Body of pancreas (tissue), 4 donors: Measurements from ENCODE around the gene GALNTL6.

ENCODE experiments used
- CTCF ChIP-seq, 7 experiments: fragments of 450-650 bp in 4 of 7; fragments of 200-600 bp in 3 of 7; sonication (generic) in 3 of 7; IDR thresholded peaks; one replicate each; pipeline ENCODE4 v1.5.1; 2016 to 2019; ENCODE audit warnings: antibody characterized with exemption in 7 of 7
- POLR2A ChIP-seq, 3 donors: fragments of 450-650 bp; IDR thresholded peaks; one replicate each; pipeline ENCODE4 v1.6.1; 2016; ENCODE audit warnings: antibody characterized with exemption in 3 of 3, mild to moderate bottlenecking in 2 of 3

DNA sequence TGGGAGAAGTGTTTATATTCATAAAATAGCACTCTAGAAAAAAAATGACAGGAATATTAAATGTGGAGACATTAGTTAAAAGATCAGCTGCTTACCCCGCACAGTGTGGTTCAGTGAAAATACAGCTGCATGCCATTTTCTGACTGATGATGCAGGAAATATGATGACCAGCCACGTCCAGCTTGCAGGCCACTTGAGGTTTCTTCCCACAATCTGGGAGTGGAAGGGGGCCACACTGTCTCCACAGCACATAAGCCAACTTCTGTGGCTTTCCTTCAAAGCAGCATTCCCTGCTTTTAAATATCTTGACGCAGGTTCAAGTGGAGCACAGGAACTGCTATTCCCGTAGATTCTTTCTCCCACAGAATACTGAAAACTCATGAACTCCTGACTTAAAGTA lies 1182.0 kb downstream of the GALNTL6 start:
- TF ChIP-seq CTCF (IDR thresholded peaks at IDR 0.05): no peak
- no peak for TF ChIP-seq POLR2A (IDR thresholded peaks at IDR 0.05)
